Uterine smooth muscle cell (primary cell): ENCODE results near the gene EXOSC5. TPM values are rescaled to one million over a fixed set of nuclear protein-coding genes. Genes with fewer than 3 reads are reported as not detected.

Experiments
- total RNA-seq: library from RNA; depleted of rRNA; stranded (reverse); fragments of >200 nt; gene quantifications from 2 replicates; pipeline ENCODE4 v1.2.3, GENCODE V29; 2014

Gene EXOSC5
- 11.5 and 18.0 TPM in 2 replicates for total RNA-seq

GRCh38 chr19:41397086-41398049 lies at the start of gene EXOSC5, which contains the start of gene BCKDHA:
EXOSC5 (minus strand) TSS chr19:41397359; CDS start chr19:41397328, 31 bp downstream.
BCKDHA (plus strand) TSS chr19:41397818; CDS start chr19:41397828, 10 bp downstream.

GRCh38 chr19:41442473-41443355 lies 45.6 kb upstream of the EXOSC5 start, which contains the start of gene ERICH4:
ERICH4 (plus strand) TSS chr19:41443156; CDS start chr19:41443170, 14 bp downstream.

GRCh38 chr19:41439441-41440222 lies 42.5 kb upstream of the EXOSC5 start, which contains the start of gene DMAC2:
DMAC2 (minus strand) TSS chr19:41439912; CDS start chr19:41439899, 13 bp downstream.

DNA sequence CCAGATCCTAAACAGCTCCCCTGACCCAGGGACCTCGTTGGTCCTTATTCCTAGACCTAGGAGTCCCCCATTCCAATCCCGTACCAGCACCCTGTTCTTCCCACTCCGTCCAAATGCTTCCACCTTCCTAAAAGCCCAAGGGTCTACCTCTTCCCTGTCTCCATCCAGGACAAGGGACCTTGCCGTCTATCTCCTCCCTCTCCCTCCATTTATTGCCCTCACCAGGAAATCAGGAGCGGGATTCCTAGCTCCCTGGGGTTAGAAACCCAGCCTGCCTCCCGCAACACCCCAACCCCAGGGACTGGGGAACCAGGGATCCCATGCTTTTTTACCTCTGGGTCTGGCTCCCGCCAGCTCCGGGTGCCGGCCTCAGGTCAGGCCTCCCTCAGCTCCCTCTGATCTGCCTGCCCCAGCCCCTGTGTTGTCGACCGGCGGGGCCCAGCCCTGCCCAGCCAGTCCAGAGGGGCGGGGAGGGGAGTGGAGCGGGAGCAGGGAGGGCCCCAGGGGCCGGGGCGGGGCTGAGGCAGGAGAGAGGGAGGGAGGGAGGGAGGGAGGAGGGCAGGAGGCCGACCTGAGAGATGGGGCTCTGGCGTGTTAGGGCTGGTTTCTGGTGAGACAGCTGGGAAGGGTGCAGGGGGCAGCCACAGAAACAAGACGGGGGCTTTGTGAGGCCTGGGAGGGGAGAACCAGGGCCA lies 29.9 kb upstream of the EXOSC5 start, which contains the start of gene B3GNT8:
Gene B3GNT8 (minus strand): TSS at position 423 of the 695 bp plus-strand sequence. CDS start 596 bp downstream, outside the sequence.

DNA sequence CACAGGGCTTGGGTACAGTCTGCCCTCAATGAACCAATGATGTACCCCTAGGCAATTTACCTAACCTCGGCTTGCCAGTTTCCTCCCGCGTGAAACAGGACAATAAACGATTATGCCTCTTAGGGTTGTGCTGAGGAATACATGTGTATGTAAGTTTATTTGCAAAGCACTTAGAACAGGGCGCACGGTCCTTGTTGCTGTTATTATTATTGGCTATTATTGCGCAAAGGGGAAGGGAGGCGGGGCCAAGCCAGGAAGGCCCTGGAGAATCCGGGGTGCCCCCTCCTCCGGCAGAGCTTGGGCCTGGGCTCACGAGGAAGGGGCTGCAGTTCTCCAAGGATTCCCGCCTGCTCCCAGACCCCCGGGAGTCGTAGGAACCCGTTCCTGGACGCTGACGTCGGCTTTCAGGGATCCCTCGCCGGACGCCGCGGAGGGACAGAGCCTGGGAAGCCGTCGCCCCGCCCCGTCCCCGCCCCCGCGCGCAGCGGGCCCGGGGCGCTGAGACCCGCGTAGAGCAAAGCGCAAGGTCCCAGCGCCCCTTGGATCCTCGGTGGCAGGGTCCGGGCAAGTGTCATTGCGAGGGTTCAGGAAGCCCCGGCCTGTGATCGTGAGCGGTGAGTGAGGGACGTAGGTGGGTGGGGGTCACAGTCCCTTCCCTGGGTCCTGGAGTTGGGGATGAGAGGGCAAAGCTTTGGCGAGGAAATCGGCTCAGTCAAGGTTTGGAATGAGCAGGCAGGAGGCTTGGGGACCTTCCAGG lies 20.7 kb downstream of the EXOSC5 start, which contains the start of gene TMEM91:
Gene TMEM91 (plus strand): TSS at position 293 of the 757 bp plus-strand sequence. CDS start 1,777 bp downstream, outside the sequence.

GRCh38 chr19:41363753-41364523 lies 33.2 kb downstream of the EXOSC5 start, which contains the start of gene B9D2:
B9D2 (minus strand) TSS chr19:41364149; CDS start chr19:41363519, 630 bp downstream.

DNA sequence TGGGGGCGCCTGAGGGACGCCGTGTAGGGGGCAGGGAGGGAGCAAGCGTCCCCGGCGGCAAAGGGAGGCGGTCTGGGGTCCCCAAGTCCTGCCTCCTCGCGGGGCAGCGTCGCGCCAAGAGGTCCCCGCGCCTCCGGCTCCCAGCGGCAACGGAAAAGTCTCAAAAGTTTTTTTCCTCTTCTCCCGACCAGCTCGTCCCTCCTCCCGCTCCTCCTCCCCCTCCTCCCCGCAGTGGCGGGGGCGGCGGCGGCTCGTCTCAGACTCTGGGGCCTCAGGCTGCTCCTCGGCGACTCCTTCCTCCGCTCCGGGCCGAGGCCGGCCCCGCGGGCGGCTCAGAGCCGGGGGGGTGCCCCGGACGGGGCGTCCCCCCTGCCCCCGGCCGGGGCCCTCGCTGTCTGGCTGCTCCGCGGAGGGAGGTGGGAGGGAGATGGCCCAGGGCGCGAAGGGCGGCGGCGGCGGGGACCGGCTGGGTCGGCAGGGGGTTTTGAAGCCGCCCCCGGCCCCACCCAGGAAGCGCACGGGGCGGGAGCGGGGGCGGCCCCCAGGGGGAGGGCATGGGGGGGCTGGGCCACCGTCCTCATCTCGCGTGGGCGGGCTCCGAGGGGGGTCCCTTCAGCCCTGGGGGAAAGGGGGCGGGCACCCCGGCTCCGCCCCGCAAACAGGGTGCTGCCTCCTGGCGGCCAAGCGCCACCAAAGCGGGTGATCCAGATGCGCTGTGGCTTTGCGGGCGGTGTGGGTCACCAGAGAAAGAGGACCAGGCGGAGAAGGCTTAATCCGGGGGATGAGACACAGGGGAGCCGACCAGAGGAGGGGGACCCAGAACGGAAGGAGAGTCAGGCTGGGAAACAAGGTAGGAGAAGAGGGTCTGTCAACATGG lies 43.5 kb downstream of the EXOSC5 start, which contains the start of gene TGFB1:
Gene TGFB1 (minus strand): TSS at position 457 of the 877 bp plus-strand sequence. CDS start 878 bp downstream, outside the sequence.

Other genes with a start within 250 kb of the EXOSC5 start
- 0.22 and 0.25 TPM in 2 replicates for gene CYP2S1, start 204.1 kb downstream of the EXOSC5 start, total RNA-seq
- gene AXL, start 178.1 kb downstream of the EXOSC5 start, total RNA-seq, result 251 and 278 TPM in 2 replicates
- 74.7 and 95.1 TPM in 2 replicates for gene HNRNPUL1, start 133.0 kb downstream of the EXOSC5 start, total RNA-seq
- 5.5 and 7.2 TPM in 2 replicates for gene CCDC97, start 87.2 kb downstream of the EXOSC5 start, total RNA-seq
- 8.7 and 11.5 TPM in 2 replicates for gene TGFB1, start 43.4 kb downstream of the EXOSC5 start, total RNA-seq
- gene B9D2, start 33.2 kb downstream of the EXOSC5 start, total RNA-seq, result 4.7 and 5.9 TPM in 2 replicates
- 3.4 and 10.7 TPM in 2 replicates for gene TMEM91, start 20.8 kb downstream of the EXOSC5 start, total RNA-seq
- gene BCKDHA, start 459 bp upstream of the EXOSC5 start, total RNA-seq, result 23.6 and 26.1 TPM in 2 replicates
- 1.5 TPM in 2 replicates for gene B3GNT8, start 30.0 kb upstream of the EXOSC5 start, total RNA-seq
- 42.5 and 44.4 TPM in 2 replicates for gene DMAC2, start 42.6 kb upstream of the EXOSC5 start, total RNA-seq
- not detected in 2 replicates for gene ERICH4, start 45.8 kb upstream of the EXOSC5 start, total RNA-seq
- gene CEACAM21, start 178.8 kb upstream of the EXOSC5 start, total RNA-seq, result not detected in 2 replicates
- gene CEACAM4, start 229.7 kb upstream of the EXOSC5 start, total RNA-seq, result not detected in 2 replicates